K562 (cell line): ENCODE data around the gene ATP5PD. TPM values are rescaled to one million over a fixed set of nuclear protein-coding genes. Genes with fewer than 3 reads are reported as not detected.

Source experiments
- BRF1 ChIP-seq: IDR thresholded peaks from 3 replicates; pipeline ENCODE4 v1.6.1; 2011; ENCODE audit warnings: borderline replicate concordance, mild to moderate bottlenecking; ENCODE audit not compliant: insufficient read length; ENCODE audit errors: extremely low read depth
- CAMTA2 ChIP-seq: fragments of 250-450 bp; sonication (Bioruptor Pico); conservative IDR thresholded peaks from 2 replicates; pipeline ENCODE4 v1.5.1; 2022
- CREB3L1 ChIP-seq: fragments of 450-650 bp; IDR thresholded peaks from 2 replicates; pipeline ENCODE4 v1.6.1; 2014; ENCODE audit warnings: low read depth, mild to moderate bottlenecking, moderate library complexity, borderline replicate concordance
- GABPB1 ChIP-seq: sonication (generic); formaldehyde crosslinking; IDR thresholded peaks from 2 replicates; pipeline ENCODE4 v1.8.0; 2022; ENCODE audit warnings: mild to moderate bottlenecking, missing genetic modification reagents
- HDGF ChIP-seq: fragments of 450-650 bp; IDR thresholded peaks from 2 replicates; pipeline ENCODE4 v1.6.1; 2016
- HSF4 ChIP-seq: fragments of 250-450 bp; sonication (Bioruptor Pico); IDR thresholded peaks from 2 replicates; pipeline ENCODE4 v2.1.2; 2022; ENCODE audit warnings: mild to moderate bottlenecking, moderate library complexity, borderline replicate concordance
- ILF3 ChIP-seq: fragments of 450-650 bp; IDR thresholded peaks from 2 replicates; pipeline ENCODE4 v1.6.1; 2018; ENCODE audit warnings: antibody characterized with exemption, mild to moderate bottlenecking, moderate library complexity, borderline replicate concordance
- KLF16 ChIP-seq: IDR thresholded peaks from 2 replicates; pipeline ENCODE4 v1.6.1; 2016; ENCODE audit warnings: antibody characterized with exemption
- MECOM ChIP-seq: fragments of 250-450 bp; sonication (Bioruptor Pico); IDR thresholded peaks from 2 replicates; pipeline ENCODE4 v1.8.0; 2022; ENCODE audit warnings: inconsistent platforms
- MED1 ChIP-seq: sonication (generic); formaldehyde crosslinking; IDR thresholded peaks from 2 replicates; pipeline ENCODE4 v1.8.1; 2023; ENCODE audit warnings: missing genetic modification reagents, borderline replicate concordance
- MLLT1 ChIP-seq, 2 experiments: fragments of 450-650 bp; IDR thresholded peaks; 2 replicates each; pipeline ENCODE4 v1.6.1; 2016
- MNT ChIP-seq, 2 experiments: fragments of 450-650 bp; conservative IDR thresholded peaks; 2 replicates each; pipeline ENCODE4 v1.6.1; 2017; ENCODE audit warnings: mild to moderate bottlenecking in 2 of 2, moderate library complexity in 2 of 2
- NCOA1 ChIP-seq: fragments of 450-650 bp; IDR thresholded peaks from 2 replicates; pipeline ENCODE4 v1.6.1; 2016; ENCODE audit warnings: low read depth
- PHB2 ChIP-seq: fragments of 450-650 bp; IDR thresholded peaks from 2 replicates; pipeline ENCODE4 v1.6.1; 2017; ENCODE audit warnings: low read depth
- RB1 ChIP-seq: fragments of 450-650 bp; IDR thresholded peaks from 2 replicates; pipeline ENCODE4 v1.6.1; 2017; ENCODE audit warnings: low read depth, mild to moderate bottlenecking
- SMARCC2 ChIP-seq: fragments of 450-650 bp; IDR thresholded peaks from 2 replicates; pipeline ENCODE4 v1.6.1; 2017; ENCODE audit warnings: antibody characterized with exemption, moderate library complexity, mild to moderate bottlenecking, low read depth
- THRA ChIP-seq: fragments of 450-650 bp; IDR thresholded peaks from 2 replicates; pipeline ENCODE4 v1.6.1; 2017; ENCODE audit warnings: mild to moderate bottlenecking, moderate library complexity
- ZBTB1 ChIP-seq: sonication (generic); formaldehyde crosslinking; IDR thresholded peaks from 2 replicates; pipeline ENCODE4 v1.8.1; 2023; ENCODE audit warnings: missing genetic modification reagents, low read depth, mild to moderate bottlenecking, borderline replicate concordance
- ZBTB7A ChIP-seq: IDR thresholded peaks from 2 replicates; pipeline ENCODE4 v1.6.1; 2011; ENCODE audit warnings: low read depth, mild to moderate bottlenecking, low read length, moderate library complexity, borderline replicate concordance; ENCODE audit not compliant: control insufficient read depth
- ZFP1 ChIP-seq: fragments of 450-650 bp; formaldehyde crosslinking; IDR thresholded peaks from 2 replicates; pipeline ENCODE4 v1.4.0; 2020; ENCODE audit warnings: mild to moderate bottlenecking, mixed read lengths
- ZNF311 ChIP-seq: fragments of 250-450 bp; sonication (Bioruptor Pico); IDR thresholded peaks from 2 replicates; pipeline ENCODE4 v1.4.0; 2020; ENCODE audit warnings: mild to moderate bottlenecking, moderate library complexity
- ZNF436 ChIP-seq: fragments of 250-450, 450-650 bp; sonication (Bioruptor Pico); formaldehyde crosslinking; IDR thresholded peaks from 2 replicates; pipeline ENCODE4 v1.7.0; 2020; ENCODE audit warnings: mild to moderate bottlenecking
- polyA plus RNA-seq, 8 experiments: library from polyadenylated mRNA; depleted of rRNA in 4 of 8; stranded (reverse) in 5 of 8; unstranded in 3 of 8; fragments of >200 nt; fragmentation: Nextera tagmentation in 2 of 8; fragmentation: Illumina TruSeq in 1 of 8; extraction: Ambion mirVana in 2 of 8; extraction: Trizol in 1 of 8; gene quantifications; 2 replicates each; pipeline versions ENCODE4 v1.2.1 to v1.2.3, GENCODE V29; 2011 to 2014; ENCODE audit warnings: inconsistent platforms in 1 of 8, missing spikeins in 1 of 8
- total RNA-seq, 7 experiments: library from RNA; depleted of rRNA in 6 of 7; stranded (reverse); fragments of >200 nt in 6 of 7; fragmentation: Illumina TruSeq in 2 of 7; extraction: Trizol in 2 of 7; gene quantifications; 2 replicates each; pipeline versions ENCODE4 v1.2.1 to v1.2.3, GENCODE V29; 2011 to 2021; ENCODE audit warnings: low replicate concordance in 1 of 7

Gene ATP5PD
- total and polyA plus RNA-seq, 9 of the 15 experiments (the other 6 are each of a cell fraction or from before 2014, with no cell fraction given) = 271 to 828 (median 432) TPM

GRCh38 chr17:75046407-75047289 lies at the start of gene ATP5PD, which contains the start of gene KCTD2 (continued):
- TF ChIP-seq SMARCC2 (no peak), HSF4 (CRISPR knock-in tag) (no peak), MLLT1 (IDR thresholded peaks at IDR 0.05) (no peak; a peak in 1 of 4 replicates), ZBTB1 (CRISPR knock-in tag) (no peak; the same call in 1 of the 2 replicates), ZNF436 (no peak), ZNF311 (no peak), MED1 (CRISPR knock-in tag) (no peak), CREB3L1 (peak; percentile 51; the same call in 1 of the 2 replicates), HDGF (no peak), THRA (no peak), NCOA1 (no peak), PHB2 (no peak), RB1 (peak; percentile 67; the same call in 1 of the 2 replicates), KLF16 (peak; percentile 91), GABPB1 (CRISPR knock-in tag) (peak; percentile 97), CAMTA2 (CRISPR knock-in tag) (no peak), ILF3 (0 out of 2 replicates have a peak, but pooled peaks have one; percentile 35), MNT (conservative IDR thresholded peaks at IDR 0.05) (peak; percentile 55 to 82), ZBTB7A (peak; percentile 98), ZFP1 (no peak), BRF1 (no peak), MECOM (no peak)
